Measurements from ENCODE around the gene ERH.
"Not testable (repeated sequence)": the region's sequence is repeated elsewhere in the genome, so short reads cannot be mapped to it uniquely, and the experiment has no call there.

The ERH gene

GRCh38 chr14:69398818-69399210 is 715 bp upstream of the ERH start:
- DNase-seq (ENCODE audit: low read depth, low spot score) = no peak

GRCh38 chr14:69395929-69396328 is 2.2 kb downstream of the ERH start:
- no peak for DNase-seq (ENCODE audit: low read depth, low spot score)

GRCh38 chr14:69392481-69392880 is 5.6 kb downstream of the ERH start:
- no peak for DNase-seq (ENCODE audit: low read depth, low spot score)

DNA sequence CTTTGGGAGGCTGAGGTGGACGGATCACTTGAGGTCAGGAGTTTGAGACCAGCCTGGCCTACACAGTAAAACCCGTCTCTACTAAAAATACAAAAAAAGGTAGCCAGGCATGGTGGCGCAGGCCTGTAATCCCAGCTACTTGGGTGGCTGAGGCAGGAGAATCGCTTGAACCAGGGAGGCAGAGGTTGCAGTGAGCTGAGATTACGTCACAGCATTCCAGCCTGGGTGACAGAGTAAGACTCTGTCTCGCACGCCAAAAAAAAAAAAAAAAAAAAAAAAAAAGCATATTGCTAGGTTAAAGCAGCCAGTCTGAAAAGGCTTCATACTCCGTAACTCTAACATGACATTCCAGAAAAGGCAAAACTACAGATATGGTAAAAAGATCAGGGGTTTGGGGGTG is 6.7 kb downstream of the ERH start:
- DNase-seq (ENCODE audit: low read depth, low spot score) = not testable (repeated sequence)

DNA sequence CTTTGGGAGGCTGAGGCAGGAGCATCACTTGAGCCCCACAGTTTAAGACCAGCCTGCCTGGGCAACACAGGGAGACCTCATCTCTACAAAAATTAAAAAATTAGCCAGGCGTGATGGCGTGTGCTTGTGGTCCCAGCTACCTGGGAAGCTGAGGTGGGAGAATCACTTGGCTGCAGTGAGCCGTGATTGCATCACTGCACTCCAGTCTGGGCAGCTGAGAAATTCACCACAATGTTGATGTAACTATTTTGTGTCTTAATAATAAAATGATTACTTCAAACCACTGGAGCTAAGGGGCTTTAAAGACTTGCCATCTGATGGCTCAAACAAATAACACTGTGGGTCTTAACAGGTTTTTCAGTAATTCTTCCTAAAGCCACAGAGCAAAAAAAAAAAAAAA is 10.8 kb downstream of the ERH start:
- no peak for DNase-seq (ENCODE audit: low read depth, low spot score)

DNA sequence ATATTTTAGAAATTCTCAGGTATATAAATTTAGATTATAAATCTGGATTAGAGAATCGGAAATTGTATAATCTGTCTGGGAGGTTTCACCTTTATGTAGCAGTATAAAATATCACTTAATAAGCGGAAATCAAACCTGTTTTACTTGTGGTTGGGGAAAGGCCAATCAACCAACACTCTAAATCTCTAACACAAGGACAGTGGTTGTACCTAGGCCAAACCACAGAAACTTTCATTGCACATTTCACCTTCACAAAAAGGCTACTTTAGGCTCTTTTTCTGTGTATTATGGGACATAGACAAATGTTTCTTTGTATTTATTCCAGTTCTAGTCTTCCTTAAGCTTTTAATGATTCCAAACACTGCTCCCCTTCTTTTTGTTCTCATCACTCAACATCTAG is 19.8 kb downstream of the ERH start:
- no peak for DNase-seq (ENCODE audit: low read depth, low spot score)

DNA sequence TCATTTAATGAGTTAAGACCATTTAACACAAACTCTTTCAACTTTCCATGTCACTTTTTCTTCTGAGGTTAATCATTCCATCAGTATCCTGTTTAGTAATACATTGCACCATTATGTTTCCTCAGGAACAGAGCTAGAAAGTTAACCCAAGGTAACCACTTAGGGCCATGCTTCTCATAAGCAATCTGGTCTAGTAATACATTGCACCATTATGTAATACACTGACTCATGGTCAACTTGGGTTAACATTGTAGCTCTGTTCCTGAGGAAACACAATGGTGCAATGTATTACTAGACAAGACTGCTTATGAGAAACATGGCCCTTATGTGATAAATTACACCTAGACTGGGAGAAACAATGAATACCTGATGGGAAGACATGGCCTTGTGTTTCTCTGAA is 21.7 kb downstream of the ERH start:
- no peak for DNase-seq (ENCODE audit: low read depth, low spot score)

GRCh38 chr14:69375722-69376121 is 22.4 kb downstream of the ERH start:
- DNase-seq (ENCODE audit: low read depth, low spot score) = no peak

GRCh38 chr14:69375182-69375581 is 22.9 kb downstream of the ERH start:
- DNase-seq (ENCODE audit: low read depth, low spot score) = no peak

GRCh38 chr14:69374235-69374634 is 23.9 kb downstream of the ERH start:
- DNase-seq (ENCODE audit: low read depth, low spot score) = no peak

- no peak for DNase-seq (ENCODE audit: low read depth, low spot score)
These were observed 25.0 kb downstream of the ERH start for GRCh38 chr14:69373104-69373503.

GRCh38 chr14:69372146-69372545 is 26.0 kb downstream of the ERH start:
- DNase-seq (ENCODE audit: low read depth, low spot score) = no peak

GRCh38 chr14:69370061-69370460 is 28.0 kb downstream of the ERH start:
- no peak for DNase-seq (ENCODE audit: low read depth, low spot score)

DNA sequence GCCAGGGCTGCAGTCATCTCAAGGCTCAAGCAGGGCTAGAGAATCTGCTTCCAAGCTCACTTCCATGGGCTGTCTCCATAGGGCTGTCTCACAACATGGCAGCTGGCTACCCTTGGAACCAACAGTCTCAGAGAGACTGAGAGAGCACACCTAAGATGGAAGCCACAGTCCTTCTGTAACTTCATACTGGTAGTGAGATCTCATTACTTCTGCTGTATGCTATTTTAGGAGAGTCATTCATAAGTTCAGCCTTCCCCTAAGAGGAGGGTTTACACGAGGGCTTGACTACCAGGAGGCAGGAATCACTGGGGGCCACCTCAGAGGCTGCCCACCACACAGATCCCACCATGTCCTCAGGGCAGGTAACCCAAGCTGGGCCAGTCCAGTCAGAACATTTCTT is 29.7 kb downstream of the ERH start:
- DNase-seq (ENCODE audit: low read depth, low spot score) = no peak

DNA sequence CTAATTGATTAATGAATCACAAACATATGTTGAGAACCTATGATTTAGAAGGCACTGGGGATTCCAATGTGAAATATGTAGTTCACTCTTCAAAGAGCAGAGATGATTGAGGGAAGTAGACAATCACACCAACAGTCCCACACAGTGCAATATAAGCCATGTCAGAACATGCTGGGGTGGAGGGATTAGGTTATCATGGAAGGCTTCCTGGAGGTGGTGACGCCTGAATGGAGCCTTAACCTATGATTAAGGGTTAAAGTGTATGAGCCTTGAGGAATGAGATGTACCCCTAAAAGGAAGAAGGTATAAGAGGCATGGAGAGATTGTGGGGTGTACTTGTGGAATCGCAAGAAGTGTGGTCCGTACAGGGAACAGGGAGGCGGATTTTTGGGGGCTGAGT is 31.3 kb downstream of the ERH start:
- DNase-seq (ENCODE audit: low read depth, low spot score) = no peak

- DNase-seq (ENCODE audit: low read depth, low spot score) = no peak
These were observed 32.0 kb downstream of the ERH start for GRCh38 chr14:69366069-69366468.

GRCh38 chr14:69364378-69364777 is 33.7 kb downstream of the ERH start:
- no peak for DNase-seq (ENCODE audit: low read depth, low spot score)

DNA sequence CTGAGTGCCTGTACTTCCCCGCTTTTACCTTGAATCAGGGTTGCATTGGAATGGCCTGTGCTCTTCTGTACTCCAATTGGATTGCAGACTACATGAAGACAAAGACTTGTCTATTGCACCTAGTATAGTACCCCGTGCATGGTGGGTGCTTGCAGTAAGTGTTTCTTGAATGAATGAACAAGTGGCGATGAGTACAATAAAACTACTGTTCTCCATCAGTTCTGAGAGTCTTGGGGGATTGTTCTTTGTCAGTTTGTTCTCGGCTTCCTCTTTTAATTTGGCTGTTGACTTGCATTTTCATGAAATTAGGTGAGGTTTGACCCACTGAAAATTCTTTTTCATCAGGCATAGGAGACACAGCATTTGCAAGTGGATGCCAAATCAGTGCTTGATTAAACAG is 34.1 kb downstream of the ERH start:
- no peak for DNase-seq (ENCODE audit: low read depth, low spot score)

GRCh38 chr14:69363055-69363454 is 35.0 kb downstream of the ERH start:
- DNase-seq (ENCODE audit: low read depth, low spot score) = peak; percentile 66

- no peak for DNase-seq (ENCODE audit: low read depth, low spot score)
These were observed 37.5 kb downstream of the ERH start for GRCh38 chr14:69360438-69361108.

DNA sequence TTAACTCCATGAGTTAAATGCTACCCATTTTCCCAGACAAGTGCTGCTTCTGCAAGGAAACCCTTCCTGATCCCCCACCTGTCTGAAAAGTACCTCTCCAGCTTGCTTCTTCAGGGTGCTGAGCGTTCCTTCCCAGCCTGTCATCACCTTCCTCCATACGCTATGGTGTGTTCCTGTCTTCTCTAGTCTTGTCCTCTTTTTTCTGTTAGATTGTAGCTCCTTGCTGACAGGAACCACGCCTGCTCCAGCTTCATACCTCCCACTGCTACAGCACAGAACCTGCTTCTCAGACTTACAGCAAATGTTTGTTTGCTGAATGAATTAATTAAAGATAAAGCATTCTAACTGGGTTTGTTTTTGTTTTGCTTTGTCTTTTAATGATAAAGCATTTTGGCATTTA is 39.1 kb downstream of the ERH start:
- DNase-seq (ENCODE audit: low read depth, low spot score) = no peak

DNA sequence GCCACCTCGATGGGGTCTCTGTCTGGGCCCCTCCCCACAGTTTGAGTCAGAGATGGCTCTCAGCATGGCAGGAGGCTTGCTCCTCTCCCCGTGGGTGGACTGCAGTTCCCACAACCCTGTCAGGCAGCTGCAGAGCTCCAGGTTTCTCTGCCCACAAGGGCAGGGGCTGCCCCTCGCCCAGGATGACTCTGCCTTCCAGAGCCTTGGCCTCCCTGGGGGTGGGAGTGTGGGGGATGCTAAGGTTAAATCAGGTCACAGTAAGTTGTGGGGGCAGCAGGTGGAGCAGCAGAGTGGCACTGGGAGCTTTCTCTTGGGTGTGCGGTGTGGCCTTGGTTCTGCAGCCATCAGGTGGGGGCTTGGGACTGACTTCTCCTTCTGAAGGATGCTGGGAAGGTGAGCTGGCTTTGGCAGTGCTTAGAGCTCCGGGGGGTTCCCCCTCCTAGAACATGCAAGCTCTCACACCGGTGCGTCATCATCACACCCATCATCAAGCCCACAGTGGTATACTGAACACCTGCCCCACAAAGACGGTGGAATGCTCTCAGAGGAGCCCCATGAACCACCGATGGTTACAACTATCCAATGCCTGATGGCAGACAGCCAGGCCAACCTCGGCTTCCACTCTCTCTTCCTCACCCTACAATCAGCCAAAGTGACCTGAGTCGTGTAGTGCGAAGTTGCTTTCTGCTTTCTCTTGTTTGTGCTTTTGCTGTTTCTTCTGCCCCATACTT is 39.7 kb downstream of the ERH start:
- no peak for DNase-seq (ENCODE audit: low read depth, low spot score)

DNA sequence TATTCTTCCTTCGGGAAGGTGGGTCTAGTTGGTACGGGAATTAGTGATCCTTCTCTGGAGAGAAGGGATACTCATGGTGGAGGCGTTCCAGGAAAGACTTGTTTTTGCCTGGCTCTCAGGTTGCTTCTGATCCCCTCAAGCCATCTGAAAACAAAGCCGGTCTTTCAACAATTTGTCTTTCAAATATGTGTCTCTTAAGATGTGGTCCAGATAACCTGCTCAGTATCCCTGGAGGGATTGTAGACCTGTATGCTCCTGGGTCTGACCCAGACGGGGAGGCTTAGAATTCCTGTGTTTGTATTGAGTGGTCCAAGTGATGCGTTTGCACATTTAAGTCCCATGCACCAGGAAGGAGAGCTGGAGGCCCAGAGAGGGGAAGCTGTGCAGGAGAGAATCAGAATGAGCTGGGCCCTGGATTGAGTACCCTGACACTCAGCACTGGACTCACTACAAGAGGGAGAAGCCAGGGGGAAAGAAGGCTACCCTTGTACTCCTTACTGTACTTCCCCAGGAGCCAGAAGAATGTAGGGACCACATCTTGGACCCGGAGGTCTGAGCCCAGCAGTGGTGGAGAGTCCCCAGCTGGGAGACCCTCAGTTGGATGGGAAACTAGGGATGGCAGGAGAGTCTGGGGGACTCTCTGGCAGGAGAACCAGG is 40.4 kb downstream of the ERH start:
- no peak for DNase-seq (ENCODE audit: low read depth, low spot score)

Measured in astrocyte of the hippocampus (primary cell).